RCC 7860 (cell line): Measurements from ENCODE around the gene EIF5AL1.
"Not testable (repeated sequence)": the region's sequence is repeated elsewhere in the genome, so short reads cannot be mapped to it uniquely, and the experiment has no call there.

ENCODE experiments used
- DNase-seq: peaks from one replicate; pipeline ENCODE4 v3.0.0-alpha.2; 2015; ENCODE audit warnings: low spot score
- FAIRE-seq: peaks from 2 replicates; lab custom pipeline; 2012; peaks lifted over from hg19 to GRCh38; lab: Jason Lieb, UNC

The EIF5AL1 gene

DNA sequence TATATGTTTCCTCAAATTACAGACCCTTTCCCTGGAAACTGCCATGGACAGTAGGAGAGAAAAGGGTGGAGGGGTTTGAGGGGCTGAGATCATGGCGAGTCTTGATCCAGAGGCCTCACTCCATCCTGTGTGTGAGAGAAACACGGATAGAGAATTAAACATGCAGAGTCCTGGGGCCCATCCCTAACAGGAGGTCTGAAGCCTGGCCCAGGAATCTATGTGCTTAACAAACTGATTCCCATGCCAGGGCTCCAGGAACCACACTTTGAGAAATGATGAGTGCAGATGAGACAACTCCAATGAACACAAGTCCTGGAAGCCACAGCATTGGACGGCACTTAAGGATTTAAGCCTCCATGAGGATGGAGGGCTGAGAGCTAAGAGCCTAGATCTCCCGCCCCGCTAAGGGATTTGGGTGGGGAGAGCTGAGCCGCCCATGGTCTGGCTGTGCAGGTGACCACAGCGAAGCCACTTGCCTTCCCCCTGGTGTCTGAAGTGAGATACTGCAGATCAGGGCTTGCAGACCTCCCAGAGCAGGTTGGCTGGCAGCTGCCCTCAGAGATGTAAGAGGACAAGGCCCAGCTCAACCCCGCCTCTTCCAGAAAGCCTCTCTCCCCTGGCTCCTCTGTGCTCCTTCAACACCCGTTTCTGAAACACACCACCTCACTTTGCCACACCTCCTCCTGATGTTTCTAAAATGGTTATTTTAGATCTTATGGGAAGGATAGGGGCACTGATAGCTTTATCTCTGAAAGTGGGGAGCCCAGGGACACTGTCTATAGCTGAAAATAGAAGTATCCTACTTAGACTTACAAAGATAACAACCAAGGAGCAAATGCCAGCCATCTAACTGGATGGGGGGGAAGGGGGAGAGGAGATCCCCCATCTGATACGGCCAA lies 24.8 kb upstream of the EIF5AL1 start:
- DNase-seq = peak; percentile 27
- no peak for FAIRE-seq

DNA sequence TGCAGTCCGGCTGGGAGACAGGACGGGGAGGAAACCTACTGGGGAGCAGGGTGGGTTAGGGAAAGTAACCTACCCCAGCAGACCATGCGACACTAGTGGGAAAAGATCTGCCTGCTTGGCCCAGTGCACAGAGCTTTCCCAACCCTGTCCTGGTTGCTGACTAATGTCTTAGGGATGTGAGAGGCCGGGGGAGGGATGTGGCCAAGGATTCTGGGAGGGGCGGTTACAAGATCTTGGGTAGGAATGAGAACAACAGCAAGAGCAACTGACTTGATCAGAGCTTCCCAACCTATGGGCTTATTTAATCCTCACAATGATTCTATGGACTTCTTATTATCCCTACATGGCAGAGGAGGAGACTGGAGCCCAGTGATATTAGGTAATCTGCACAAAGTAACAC lies 24.0 kb upstream of the EIF5AL1 start:
- FAIRE-seq = peak; percentile 90
- peak; percentile 83 for DNase-seq

DNA sequence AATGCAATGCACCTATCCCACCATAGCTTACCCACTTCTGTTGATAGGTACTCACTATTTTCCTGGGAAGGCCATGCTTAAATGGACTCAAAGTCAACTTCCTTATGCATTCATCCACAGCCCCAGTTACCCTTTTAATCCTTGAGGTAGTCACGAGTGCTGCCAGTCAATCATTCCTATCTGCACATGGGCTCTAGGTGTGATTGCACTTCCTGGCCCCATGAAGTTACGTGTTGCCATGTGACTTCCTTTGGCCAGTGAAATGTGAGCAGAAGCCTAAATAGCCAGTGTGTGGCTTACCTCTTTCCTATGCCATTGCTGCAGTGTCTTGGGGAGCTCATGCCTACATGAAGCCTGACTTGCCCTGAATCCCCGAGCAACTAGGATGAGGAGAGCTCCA lies 23.5 kb upstream of the EIF5AL1 start:
- DNase-seq = peak; percentile 33
- FAIRE-seq = no peak

DNA sequence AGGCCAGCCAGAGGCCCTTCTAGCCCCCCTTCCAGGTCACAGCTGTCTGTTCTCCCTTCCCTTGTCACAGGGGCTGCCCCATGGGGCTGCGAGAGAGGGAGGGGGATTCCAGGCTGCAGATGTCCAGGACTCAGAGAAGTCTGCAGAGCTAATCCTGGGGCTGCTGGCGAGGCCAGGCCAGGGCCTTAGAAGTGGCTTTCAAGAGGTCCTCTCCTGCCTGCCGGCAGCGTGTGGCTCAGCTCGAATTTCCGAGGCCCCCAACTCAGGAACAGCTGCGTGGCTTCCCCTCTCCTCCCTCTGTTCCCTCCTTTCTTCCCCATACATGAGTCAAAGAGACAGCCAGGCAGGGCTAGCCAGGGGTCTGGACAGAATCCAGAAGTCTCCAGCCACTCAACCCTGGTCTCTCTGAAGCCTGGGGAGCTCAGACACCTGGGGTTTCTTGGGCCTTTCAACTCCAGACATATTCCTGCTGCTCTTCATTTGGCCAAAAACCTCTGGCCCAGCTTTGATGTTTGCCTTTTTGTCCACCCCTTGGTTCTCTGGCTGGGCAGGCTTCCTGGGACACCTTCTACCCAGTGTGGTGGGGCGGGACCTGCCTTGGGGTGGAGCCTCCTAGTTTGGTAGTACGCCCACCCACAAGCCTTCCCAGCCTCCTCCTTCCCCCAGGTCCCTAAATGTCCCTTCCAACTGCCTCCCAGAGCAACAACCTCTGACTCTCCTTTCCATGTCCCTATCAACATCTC lies 21.8 kb upstream of the EIF5AL1 start:
- no peak for FAIRE-seq
- no peak for DNase-seq

- FAIRE-seq (no peak), DNase-seq (no peak)
Measured at GRCh38 chr10:79491143-79491835, 21.0 kb upstream of the EIF5AL1 start.

DNA sequence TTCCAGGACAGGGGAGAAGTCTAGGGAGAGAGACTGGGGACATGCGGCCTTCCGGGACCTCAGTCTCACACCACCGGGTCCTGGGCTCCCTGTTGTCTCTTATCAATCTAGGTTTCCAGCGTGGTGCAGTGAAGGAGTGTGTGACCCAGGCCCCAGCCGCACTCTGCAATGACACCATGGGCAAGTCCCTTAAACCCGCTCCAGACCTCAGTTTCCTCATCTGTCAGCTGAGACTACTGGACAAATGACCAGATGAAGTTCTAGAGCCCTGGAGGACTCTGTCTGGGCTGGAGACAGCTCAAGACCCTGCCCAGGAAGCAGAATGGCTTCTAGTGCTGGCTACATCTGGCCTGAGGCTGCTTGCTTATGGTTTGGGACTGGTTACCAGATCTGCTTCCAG lies 20.1 kb upstream of the EIF5AL1 start:
- no peak for FAIRE-seq
- DNase-seq = no peak

- no peak for FAIRE-seq
Measured at GRCh38 chr10:79492839-79493238, 19.5 kb upstream of the EIF5AL1 start.

DNA sequence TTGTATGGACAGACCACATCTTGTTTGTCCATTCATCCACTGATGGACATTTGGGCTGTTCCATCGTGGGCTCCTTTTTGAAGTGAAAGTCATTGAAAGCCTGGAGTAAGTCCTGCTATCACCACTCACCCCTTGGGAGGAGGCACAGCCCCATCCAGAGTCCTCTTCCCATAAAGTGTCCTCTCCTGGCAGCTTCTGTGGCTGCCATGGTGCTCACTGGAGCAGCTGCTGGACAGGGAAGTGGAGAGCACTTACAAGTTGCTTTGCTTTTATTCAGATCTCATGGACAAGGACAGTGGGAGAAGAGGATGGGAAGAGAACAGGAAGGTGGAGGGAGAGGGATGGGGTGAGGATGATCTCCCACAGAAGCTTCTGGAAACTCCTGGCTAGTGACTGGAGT lies 18.5 kb upstream of the EIF5AL1 start:
- FAIRE-seq = no peak
- no peak for DNase-seq

More at GRCh38 chr10:79492839-79493238, 19.5 kb upstream of the EIF5AL1 start:
- DNase-seq = no peak

GRCh38 chr10:79494871-79495705 lies 17.2 kb upstream of the EIF5AL1 start:
- FAIRE-seq = no peak

DNA sequence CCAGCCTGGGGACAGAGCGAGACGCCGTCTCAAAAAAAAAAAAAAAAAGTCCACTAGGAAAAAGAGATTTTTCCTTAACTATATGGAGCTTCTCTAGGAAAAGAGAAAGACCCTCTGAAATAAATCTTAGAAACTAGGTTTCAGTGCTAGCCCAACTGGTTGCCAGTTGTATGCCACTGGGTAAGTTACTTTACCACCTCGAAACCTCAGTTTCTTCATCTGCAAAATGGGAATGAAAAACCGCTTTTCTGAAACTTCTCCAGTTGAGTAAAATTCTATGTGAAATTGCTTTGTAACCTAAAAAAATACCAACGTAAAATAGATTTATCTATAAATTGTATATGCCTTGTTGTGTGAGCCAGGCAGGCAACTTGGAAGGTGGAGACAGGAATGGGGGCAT lies 16.5 kb upstream of the EIF5AL1 start:
- FAIRE-seq = no peak

More at GRCh38 chr10:79494871-79495705, 17.2 kb upstream of the EIF5AL1 start:
- no peak for DNase-seq

GRCh38 chr10:79496896-79497295 lies 15.4 kb upstream of the EIF5AL1 start:
- DNase-seq (no peak), FAIRE-seq (no peak)

More for the DNA sequence above, 16.5 kb upstream of the EIF5AL1 start:
- no peak for DNase-seq

GRCh38 chr10:79498291-79498829 lies 14.0 kb upstream of the EIF5AL1 start:
- FAIRE-seq = no peak

DNA sequence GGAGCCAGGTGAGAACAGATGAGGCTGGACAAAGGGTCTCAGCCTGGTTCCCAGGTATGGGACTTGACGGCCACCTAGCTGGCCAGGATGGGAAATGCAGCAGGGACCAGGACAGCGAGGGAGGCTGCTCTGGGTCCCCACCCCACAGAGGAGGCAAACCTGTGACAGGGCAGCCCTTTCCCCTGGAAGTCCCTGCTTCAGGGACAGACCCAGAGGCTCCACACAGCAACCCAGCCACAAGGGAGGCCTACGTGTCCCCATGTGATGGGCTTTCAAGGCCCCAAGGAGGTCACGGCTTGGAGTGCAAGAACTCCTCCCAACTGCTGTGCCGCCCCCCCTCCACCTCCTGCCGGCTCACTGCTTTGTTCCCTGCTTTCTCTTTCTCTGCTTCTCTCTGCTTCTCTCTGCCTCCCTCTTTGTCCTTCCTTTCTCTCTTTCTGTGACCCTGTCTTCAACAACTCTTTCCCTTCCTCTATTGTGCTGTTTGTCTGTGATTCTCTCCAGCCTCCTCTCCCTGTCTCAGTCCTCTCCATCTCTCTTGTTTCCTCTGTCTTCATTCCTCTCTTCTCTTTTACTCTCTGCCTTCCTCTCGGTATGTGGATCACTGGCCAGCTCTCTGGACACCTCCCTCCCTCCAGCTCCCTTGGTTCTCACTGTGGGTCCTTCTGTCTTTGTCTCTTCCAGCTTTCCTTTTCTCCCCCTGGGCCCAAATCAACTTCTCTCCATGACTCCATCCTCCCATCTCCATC lies 9.6 kb upstream of the EIF5AL1 start:
- DNase-seq (peak; percentile 14), FAIRE-seq (no peak)

More at GRCh38 chr10:79498291-79498829, 14.0 kb upstream of the EIF5AL1 start:
- DNase-seq = no peak

DNA sequence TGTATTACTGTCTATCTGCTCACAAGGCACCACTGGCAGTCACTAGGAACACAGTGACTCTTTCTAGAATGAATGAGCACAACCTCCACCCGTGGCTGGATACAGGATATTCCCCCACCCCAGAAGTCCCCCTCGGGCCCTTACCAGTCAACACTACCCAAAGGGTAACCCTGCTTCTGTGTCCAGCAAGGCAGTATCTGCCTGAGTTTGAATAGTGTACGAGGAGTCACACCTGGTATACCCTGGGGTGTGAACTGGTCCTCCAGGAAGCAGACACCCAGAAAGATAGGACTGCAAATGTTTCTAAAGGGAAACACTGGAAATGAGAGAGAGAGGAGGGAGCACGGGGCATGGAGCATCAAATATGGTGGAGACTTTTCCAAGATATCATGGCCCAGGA lies 8.5 kb upstream of the EIF5AL1 start:
- not testable (repeated sequence) for FAIRE-seq, DNase-seq

DNA sequence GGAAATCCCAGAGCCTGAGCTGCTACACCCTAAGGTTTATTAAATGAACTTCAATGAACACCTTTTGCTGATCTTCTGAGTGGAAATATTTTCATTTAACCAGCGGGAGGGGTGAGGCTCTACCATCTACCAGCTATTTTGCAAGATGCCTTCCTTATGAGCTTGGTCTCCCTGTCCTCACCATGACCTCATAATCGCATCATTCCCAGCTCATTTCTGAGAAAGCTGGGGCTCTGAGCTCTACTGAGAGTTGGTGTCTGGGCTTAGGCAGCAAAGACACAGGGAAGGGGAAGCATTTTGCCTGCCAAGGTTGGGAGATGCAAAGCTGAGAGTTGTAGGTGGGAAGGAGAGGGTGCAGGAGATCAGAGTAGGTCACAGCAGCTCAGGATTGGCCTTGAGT lies 7.8 kb upstream of the EIF5AL1 start:
- not testable (repeated sequence) for DNase-seq, FAIRE-seq

DNA sequence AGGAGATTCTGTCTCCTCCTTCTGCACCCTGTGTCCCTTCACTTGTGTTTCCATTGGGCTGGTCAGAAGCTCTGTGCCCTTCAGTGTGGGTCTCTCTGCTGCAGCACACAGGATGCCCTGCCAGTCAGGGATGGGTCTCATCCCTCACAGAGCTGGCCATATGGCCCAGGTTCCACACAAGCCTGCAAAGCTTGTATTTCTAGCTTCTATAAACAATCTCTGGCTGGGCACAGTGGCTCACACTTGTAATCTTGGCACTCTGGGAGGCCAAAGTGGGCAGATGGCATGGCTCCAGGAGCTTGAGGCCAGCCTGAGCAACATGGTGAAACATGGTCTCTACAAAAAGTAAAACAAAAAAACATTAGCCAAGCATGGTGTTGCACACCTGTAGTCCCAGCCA lies 7.0 kb upstream of the EIF5AL1 start:
- FAIRE-seq, DNase-seq: not testable (repeated sequence)

DNA sequence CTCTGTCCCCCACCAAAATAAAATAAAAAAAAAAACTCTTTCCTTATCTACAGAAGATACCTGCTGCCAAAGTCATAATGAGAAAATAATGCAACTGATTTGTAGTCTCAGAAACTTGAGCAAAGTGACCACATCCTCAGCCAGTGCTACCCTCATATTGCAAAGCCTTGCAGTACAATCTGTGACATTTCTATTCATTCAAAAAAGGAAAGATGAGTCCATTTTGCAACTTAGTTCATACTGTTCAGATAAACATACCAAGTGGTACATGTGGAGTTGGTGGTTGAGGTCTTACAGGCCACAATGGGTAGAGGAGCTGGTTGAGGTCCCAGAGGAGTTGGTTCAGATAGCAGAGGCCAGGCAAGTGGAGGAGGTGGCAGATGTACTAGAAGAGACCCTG lies 6.5 kb upstream of the EIF5AL1 start:
- no peak for FAIRE-seq
- DNase-seq = no peak

DNA sequence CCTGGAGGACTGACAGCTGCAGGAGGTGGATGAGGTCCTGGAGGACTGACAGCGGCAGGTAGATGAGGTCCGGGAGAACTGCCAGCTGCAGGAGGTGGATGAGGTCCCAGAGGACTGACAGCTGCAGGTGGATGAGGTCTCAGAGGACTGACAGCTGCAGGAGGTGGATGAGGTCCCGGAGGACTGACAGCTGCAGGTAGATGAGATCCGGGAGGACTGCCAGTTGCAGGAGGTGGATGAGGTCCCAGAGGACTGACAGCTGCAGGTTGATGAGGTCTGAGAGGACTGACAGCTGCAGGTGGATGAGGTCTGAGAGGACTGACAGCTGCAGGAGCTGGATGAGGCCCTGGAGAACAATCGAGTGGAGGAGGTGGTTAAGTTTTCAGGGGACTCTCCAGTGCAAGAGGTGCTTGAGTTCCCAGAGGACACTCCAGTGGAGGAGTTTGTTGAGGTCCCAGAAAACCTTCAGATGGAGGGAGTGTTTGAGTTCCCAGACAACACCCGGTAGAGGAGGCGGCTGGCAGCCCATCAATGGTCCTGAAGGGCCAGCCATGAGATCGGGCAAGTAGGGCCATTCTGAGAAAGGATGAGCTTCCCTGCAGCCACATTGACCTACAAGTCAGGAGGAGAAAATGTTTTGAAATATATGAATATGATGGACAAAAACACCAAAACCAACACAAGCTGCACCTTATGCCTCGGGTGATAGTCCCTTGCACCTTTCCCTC lies 4.7 kb upstream of the EIF5AL1 start:
- DNase-seq (no peak), FAIRE-seq (no peak)

DNA sequence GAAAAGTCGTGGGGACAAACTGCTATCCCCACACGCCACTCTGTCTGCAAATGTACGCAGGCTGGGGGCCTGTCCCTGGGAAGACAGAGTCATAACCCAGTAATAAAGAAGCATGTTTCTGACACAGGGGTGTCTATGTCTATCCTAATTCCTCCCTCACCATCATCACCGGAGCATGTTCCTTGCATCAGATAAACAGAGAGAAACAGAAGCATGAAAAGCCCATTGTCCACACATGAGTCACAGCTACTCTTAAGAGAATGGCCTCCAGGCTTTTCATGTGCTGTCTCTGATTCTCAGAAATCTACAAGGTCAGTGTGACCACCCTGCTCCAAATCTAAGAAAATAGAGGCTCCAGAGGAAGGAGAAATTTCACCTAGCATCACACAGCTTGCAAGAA lies 4.1 kb upstream of the EIF5AL1 start:
- not testable (repeated sequence) for DNase-seq

More for the DNA sequence above, 4.1 kb upstream of the EIF5AL1 start:
- FAIRE-seq = not testable (repeated sequence)
